CD4-positive, alpha-beta T cell (primary cell): Measurements from ENCODE around the gene SLC13A3. TPM values are rescaled to one million over a fixed set of nuclear protein-coding genes. Genes with fewer than 3 reads are reported as not detected.

Experiments
- ATAC-seq: fragments of 200-7000 bp; cut with Tn5 transposase; one replicate; pipeline ENCODE4 v1.10.0; 2022; ENCODE audit warnings: mild to moderate bottlenecking; ENCODE audit not compliant: poor library complexity
- CTCF ChIA-PET: fragments of 350-600 bp; sonication (Branson Sonifier 250); formaldehyde crosslinking; loops from one replicate; lab custom pipeline; 2021; ENCODE audit warnings: antibody characterized with exemption, inconsistent platforms; lab: Charles Lee
- POLR2A ChIA-PET: fragments of 350-600 bp; sonication (Branson Sonifier 250); formaldehyde crosslinking; loops from one replicate; lab custom pipeline; 2021; ENCODE audit warnings: antibody characterized with exemption, inconsistent platforms; lab: Charles Lee
- DNase-seq, 14 experiments: peaks; one replicate each; pipeline ENCODE4 v3.0.0-alpha.2; 2013 to 2020; ENCODE audit warnings: mixed read lengths in 2 of 14
- H3K27ac ChIP-seq, 2 donors: one replicate each; pipeline versions ENCODE4 v1.5.1 to v1.7.0; 2013; ENCODE audit warnings: low read length in 2 of 2, low read depth in 1 of 2, mild to moderate bottlenecking in 1 of 2
- H3K27me3 ChIP-seq, 2 experiments: 1 replicate in 1 of 2; 2 replicates in 1 of 2; pipeline versions ENCODE4 v1.6.1 to v1.7.0; 2013; ENCODE audit warnings: low read length in 2 of 2, control low read depth in 1 of 2, mild to moderate bottlenecking in 1 of 2, moderate library complexity in 1 of 2; ENCODE audit not compliant: insufficient read depth in 2 of 2, control insufficient read depth in 1 of 2
- H3K36me3 ChIP-seq: one replicate; pipeline ENCODE4 v1.6.1; 2013; ENCODE audit warnings: low read length, control low read depth; ENCODE audit not compliant: insufficient read depth
- H3K4me1 ChIP-seq: one replicate; pipeline ENCODE4 v1.6.1; 2013; ENCODE audit warnings: low read length, control low read depth; ENCODE audit not compliant: insufficient read depth
- H3K4me3 ChIP-seq: one replicate; pipeline ENCODE4 v1.5.1; 2013; ENCODE audit warnings: mild to moderate bottlenecking, low read length, moderate library complexity
- H3K9me3 ChIP-seq, 2 experiments: 1 replicate in 1 of 2; 2 replicates in 1 of 2; pipeline versions ENCODE4 v1.6.1 to v1.7.0; 2013; ENCODE audit warnings: low read length in 2 of 2, mild to moderate bottlenecking in 2 of 2, control low read depth in 1 of 2, moderate library complexity in 1 of 2; ENCODE audit not compliant: control insufficient read depth in 1 of 2, insufficient read depth in 1 of 2
- H3K27ac Mint-ChIP-seq: one replicate; pipeline ENCODE4 v1.8.0; 2020; ENCODE audit warnings: mixed read lengths
- H3K27me3 Mint-ChIP-seq: one replicate; pipeline ENCODE4 v1.8.0; 2021; ENCODE audit warnings: mixed read lengths
- H3K36me3 Mint-ChIP-seq: one replicate; pipeline ENCODE4 v1.8.0; 2021; ENCODE audit warnings: low read depth, mixed read lengths
- H3K4me1 Mint-ChIP-seq: one replicate; pipeline ENCODE4 v1.8.0; 2021; ENCODE audit warnings: low read depth, mixed read lengths
- H3K4me3 Mint-ChIP-seq: one replicate; pipeline ENCODE4 v1.8.0; 2020; ENCODE audit warnings: mild to moderate bottlenecking, mixed read lengths
- H3K9me3 Mint-ChIP-seq: one replicate; pipeline ENCODE4 v1.8.0; 2020; ENCODE audit warnings: mixed read lengths
- CTCF ChIP-seq: fragments of 200-600 bp; IDR thresholded peaks from one replicate; pipeline ENCODE4 v1.8.0; 2022; ENCODE audit warnings: antibody characterized with exemption, mild to moderate bottlenecking
- intact Hi-C, 2 experiments: fragments of 100-400 bp; cut with DNase I in 1 of 2; cut with micrococcal nuclease in 1 of 2; formaldehyde crosslinking; loops; one replicate each; pipeline versions ENCODE4 v1.15.1 to v1.9.0; 2023 to 2025; cut with DNase I, micrococcal nuclease
- total RNA-seq, 174 experiments: library from RNA in 2 of 174; stranded (reverse) in 2 of 174; gene quantifications; one replicate each; pipeline ENCODE4 v1.2.3 and lab custom pipeline; 2021 to 2026

SLC13A3 gene
- total RNA-seq, 2 experiments from 2014 or later, result 0.28 TPM; not detected in 1

DNA sequence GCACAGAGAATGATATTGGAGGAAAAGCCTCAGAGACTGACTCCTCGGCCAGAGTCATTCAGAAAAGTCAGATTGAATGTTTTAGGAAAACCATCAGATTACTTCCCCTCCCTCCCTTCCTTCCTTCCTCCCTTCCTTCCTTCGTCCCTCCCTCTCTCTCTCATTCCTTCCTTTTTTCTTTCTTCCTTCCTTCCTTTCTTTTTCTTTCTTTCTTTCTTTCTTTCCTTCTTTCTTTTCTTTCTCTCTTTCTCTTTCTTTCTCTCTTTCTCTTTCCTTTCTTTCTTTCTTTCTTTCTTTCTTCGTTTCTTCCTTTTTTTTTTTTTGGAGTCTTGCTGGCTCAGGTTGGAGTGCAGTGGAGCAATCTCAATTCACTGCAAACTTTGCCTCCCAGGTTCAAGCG, 108.2 kb downstream of the SLC13A3 start:
- ChIA-PET POLR2A (no interaction called here), CTCF (no interaction called here)
- H3K4me3 ChIP-seq, result no peak overlapping the region
- intact Hi-C loops, result no loop called here
- Mint-ChIP-seq H3K36me3 (no peaks in the 10 kb centered on the region), H3K27ac (no peak overlapping the region), H3K4me3 (no peak overlapping the region), H3K27me3 (peaks cover 27% of the 10 kb centered on the region), H3K9me3 (no peaks in the 10 kb centered on the region), H3K4me1 (no peaks in the 10 kb centered on the region)
- peaks cover 16% of the 10 kb centered on the region for H3K4me1 ChIP-seq
- H3K27me3 ChIP-seq, result peaks cover 0 to 2% of the 10 kb centered on the region in 2 experiments
- ATAC-seq (no peak), DNase-seq (no peak)
- no peak for TF ChIP-seq CTCF
- no peaks in the 10 kb centered on the region for H3K36me3 ChIP-seq
- no peak overlapping the region for H3K27ac ChIP-seq
- peaks cover 0 to 3% of the 10 kb centered on the region in 2 experiments for H3K9me3 ChIP-seq

- no peaks in the 10 kb centered on the region for H3K9me3 Mint-ChIP-seq
- H3K27me3 Mint-ChIP-seq, result peaks cover 35% of the 10 kb centered on the region
- Histone ChIP-seq H3K27ac (no peak overlapping the region), H3K9me3 (peaks cover 0 to 3% of the 10 kb centered on the region in 2 experiments), H3K4me1 (peaks cover 15% of the 10 kb centered on the region), H3K4me3 (no peak overlapping the region), H3K36me3 (no peaks in the 10 kb centered on the region), H3K27me3 (peaks cover 2 to 11% of the 10 kb centered on the region in 2 experiments)
- H3K27ac Mint-ChIP-seq, result no peak overlapping the region
- ChIA-PET POLR2A (no interaction called here), CTCF (no interaction called here)
- TF ChIP-seq CTCF, result no peak
- no peak overlapping the region for H3K4me3 Mint-ChIP-seq
- intact Hi-C loops, result no loop called here
- H3K4me1 Mint-ChIP-seq, result no peaks in the 10 kb centered on the region
- DNase-seq, result no peak
- no peaks in the 10 kb centered on the region for H3K36me3 Mint-ChIP-seq
- ATAC-seq, result no peak
Measured at GRCh38 chr20:46541229-46541935, 109.9 kb downstream of the SLC13A3 start.

- DNase-seq, result no peak
- no peak for TF ChIP-seq CTCF
- ATAC-seq, result no peak
- intact Hi-C loops, result no loop called here
- Mint-ChIP-seq H3K36me3 (no peaks in the 10 kb centered on the region), H3K4me1 (no peaks in the 10 kb centered on the region), H3K4me3 (no peak overlapping the region), H3K27me3 (peaks cover 40% of the 10 kb centered on the region), H3K9me3 (no peaks in the 10 kb centered on the region), H3K27ac (no peak overlapping the region)
- Histone ChIP-seq H3K9me3 (no peaks in the 10 kb centered on the region), H3K36me3 (no peaks in the 10 kb centered on the region), H3K27me3 (peaks cover 2 to 13% of the 10 kb centered on the region in 2 experiments), H3K27ac (no peak overlapping the region), H3K4me1 (no peaks in the 10 kb centered on the region), H3K4me3 (no peak overlapping the region)
- ChIA-PET CTCF (no interaction called here), POLR2A (no interaction called here)
Measured at GRCh38 chr20:46539113-46539512, 112.1 kb downstream of the SLC13A3 start.
